Right kidney (tissue), 9 donors: Measurements from ENCODE around the gene MRGPRG.
"Not testable (repeated sequence)": the region's sequence is repeated elsewhere in the genome, so short reads cannot be mapped to it uniquely, and the experiment has no call there.

Experiments used
- DNase-seq: peaks from one replicate; pipeline ENCODE4 v3.0.0-alpha.2; 2016
- long read RNA-seq, 8 donors: transcript quantifications; one replicate each; lab custom pipeline, GENCODE V29; 2026

MRGPRG gene, protein sequence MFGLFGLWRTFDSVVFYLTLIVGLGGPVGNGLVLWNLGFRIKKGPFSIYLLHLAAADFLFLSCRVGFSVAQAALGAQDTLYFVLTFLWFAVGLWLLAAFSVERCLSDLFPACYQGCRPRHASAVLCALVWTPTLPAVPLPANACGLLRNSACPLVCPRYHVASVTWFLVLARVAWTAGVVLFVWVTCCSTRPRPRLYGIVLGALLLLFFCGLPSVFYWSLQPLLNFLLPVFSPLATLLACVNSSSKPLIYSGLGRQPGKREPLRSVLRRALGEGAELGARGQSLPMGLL
- long read RNA-seq, donor 1: 0 reads
- long read RNA-seq, donor 2: 0 reads
- long read RNA-seq, donor 3: 0 reads
- long read RNA-seq, donor 4: 0 reads
- long read RNA-seq, donor 5: 0 reads
- long read RNA-seq, donor 6: 0 reads
- long read RNA-seq, donor 7: 0 reads
- long read RNA-seq, donor 8: 0 reads

DNA sequence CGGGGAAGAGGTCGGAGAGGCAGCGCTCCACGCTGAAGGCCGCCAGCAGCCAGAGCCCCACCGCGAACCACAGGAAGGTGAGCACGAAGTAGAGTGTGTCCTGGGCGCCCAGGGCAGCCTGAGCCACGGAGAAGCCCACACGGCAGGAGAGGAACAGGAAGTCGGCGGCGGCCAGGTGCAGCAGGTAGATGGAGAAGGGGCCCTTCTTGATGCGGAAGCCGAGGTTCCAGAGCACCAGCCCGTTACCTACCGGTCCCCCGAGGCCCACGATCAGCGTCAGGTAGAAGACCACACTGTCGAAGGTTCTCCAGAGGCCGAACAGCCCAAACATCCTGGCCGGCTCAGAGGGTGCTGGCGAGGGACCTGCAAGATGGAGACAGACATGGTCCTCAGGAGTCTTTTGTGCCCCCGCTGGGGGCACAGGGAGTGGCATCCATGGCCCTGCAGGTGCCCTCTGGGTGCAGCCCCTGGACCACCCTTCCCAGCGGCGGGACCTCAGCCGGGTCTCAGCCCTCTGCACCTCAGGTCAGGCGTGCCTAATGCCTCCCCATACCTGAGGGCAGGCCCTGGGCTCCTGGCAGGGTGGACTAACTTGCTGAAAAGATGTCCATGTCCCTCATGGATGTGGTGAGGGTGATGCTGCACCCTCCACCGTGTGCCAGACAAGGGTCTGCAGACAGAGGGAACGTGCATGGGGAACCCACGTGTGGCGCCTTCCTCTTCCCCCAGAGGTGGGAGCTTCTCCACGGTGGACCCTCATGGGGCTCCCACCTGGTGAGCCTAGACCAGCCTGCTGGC is at the start of gene MRGPRG:
Gene MRGPRG, minus strand, starts transcription at position 331 of the 798 bp plus-strand sequence. Its CDS starts 0 bp downstream, at position 331.
- no peak for DNase-seq

DNA sequence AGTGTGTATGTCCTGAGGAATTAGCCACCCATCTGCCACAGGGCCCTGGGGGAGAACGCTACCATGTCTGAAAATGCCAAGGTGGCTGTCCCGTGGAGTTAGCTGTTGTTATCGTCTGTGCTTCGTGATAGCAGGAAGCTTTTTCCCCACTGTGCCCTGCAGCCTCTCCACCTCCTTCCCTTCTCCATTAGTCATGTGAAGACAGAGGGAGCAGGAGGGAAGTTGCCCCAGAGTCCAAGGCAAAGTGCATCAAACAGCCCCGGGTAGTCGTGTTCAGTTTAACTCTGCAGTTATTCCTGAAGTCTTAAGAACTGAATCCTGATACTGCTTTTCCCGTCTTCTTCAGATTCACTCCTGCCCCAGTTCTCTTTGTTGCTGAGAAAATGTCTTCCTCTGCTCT is 43.9 kb upstream of the MRGPRG start:
- DNase-seq: not testable (repeated sequence)

DNA sequence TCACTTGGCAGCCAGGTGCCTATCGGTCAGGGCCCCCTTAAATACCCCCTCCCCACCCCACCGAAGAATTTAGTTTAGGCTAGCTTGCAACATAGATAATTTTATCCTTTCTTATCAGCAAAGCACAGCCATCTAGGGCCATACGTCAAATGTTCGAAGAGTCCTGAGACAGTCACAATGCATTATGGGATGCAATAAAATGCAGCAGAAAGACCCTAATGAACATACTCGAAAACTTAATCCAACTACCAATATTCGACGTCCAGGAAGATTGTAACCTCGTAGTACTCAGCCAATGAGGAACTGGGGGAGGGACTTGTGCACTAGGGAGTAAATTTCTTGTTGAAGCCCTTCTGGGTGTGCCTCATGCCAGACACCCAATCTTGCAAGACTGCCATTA is 43.2 kb upstream of the MRGPRG start:
- DNase-seq: not testable (repeated sequence)

DNA sequence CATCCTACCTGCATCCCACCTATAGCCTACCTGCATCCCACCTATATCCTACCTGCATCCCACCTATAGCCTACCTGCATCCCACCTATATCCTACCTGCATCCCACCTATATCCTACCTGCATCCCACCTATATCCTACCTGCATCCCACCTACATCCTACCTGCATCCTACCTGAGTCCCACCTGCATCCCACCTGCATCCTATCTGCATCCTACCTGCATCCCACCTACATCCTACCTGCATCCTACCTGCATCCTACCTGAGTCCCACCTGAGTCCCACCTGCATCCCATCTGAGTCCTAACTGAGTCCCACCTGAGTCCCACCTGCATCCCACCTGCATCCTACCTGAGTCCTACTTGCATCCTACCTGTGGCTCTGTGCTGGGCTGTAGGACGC is 38.9 kb upstream of the MRGPRG start:
- DNase-seq: not testable (repeated sequence)

DNA sequence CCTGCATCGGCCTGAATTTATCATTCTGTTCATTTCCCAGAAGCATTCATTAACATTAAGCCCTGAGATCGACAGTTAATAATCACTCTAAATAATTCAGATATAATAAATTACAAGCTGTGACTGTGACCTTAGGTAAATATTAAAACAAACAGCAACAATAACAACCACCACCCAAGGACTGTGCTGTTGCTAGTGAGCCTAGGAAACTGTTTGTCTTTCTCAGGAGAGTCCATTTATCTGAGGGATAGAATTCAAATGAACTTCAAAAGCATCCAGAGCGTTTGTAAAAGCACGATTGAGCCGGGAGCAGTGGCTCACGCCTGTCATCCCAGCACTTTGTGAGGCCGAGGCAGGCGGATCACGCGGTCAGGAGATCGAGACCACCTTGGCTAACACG is 36.6 kb upstream of the MRGPRG start:
- DNase-seq: not testable (repeated sequence)

DNA sequence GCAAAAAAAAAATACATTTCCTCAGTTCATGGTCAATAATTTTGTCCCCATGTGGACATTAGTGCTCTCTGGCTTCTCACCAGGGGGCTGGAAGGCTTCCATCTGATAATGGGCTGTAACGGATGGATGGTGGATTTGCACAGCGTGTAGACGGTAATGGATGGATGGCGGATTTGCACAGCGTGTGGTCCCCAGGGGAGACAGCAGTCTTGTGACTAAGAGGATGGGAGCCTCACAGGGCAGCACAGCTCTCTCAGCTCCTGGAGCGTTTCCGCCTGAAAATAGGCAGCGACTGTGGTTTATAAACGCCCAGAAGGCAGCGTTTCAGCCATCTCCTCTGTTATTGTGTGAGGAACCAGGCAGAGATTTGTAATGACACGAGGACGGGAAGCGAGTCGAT is 36.2 kb upstream of the MRGPRG start:
- not testable (repeated sequence) for DNase-seq

DNA sequence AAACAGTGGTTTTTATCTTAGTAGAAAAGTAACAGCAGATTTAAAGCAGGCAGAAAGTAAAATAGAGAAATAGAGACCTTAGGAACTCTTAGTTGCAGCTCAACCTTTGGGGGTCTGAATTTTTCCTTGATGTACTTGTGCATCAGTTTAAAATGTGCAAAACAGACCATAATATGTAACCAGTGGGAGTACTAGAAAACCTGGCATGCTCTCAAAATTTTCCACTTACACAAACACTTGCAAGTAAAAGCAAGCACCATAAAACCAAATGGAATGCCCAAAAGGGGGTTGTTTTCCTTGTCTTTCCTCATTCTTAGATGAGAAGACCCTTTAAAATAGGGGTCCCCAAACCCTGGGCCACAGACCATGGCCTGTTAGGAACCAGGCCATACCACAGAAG is 26.5 kb upstream of the MRGPRG start:
- DNase-seq: no peak

DNA sequence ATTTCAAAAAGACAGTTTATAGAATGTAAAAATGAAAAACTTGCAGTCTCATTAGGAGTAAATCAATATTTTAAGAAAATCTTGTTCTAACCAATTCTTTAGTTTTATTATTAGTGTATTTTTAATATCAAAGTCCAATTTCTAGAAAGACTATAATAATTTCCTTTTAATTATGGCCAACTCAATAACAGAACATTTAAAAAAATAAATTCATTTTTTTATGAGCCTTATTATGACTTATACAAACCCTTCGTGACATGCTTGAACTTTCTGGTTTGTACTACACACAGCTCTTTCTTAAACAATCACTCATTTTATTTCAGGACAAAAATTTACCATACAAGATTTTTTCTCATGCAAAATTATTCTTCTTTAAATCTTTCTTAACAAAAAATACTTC is 25.3 kb upstream of the MRGPRG start:
- DNase-seq: no peak

DNA sequence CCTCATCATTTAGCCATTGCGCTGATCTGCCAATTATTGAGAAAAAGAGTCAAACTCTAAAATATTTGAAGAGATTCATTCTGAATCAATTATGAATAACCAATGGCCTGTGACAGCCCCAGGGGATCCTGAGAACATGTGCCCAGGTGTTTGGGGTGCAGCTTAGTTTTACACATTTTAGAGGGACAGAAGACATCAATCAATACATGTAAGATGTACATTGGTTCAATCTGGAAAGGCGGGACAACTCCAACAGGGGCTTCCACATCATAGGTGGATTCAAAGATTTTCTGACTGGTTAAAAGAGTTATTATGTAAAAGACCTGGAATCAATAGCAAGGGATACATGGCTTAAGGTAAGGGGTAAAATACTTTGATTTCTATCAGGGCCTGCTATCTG is 18.5 kb upstream of the MRGPRG start:
- DNase-seq: no peak

DNA sequence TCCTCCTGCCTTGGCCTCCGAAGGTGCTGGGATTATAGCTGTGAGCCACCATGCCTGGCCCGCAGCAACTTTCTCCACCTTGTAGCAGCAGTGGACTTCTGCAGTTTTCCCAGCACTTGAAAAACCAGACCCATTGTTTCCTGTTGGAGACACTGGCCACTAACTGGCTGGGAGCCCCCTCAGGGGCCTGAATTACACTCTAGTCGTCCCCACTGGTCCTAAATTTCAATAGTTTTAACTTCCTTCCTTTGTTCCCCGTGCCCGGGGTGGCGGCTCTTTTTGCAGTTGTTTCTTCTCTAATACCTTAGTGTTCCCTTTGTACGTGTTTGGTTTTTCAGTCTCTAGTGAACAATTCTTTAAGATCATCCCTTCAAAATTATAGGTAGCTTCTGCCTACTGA is 16.2 kb upstream of the MRGPRG start:
- no peak for DNase-seq

DNA sequence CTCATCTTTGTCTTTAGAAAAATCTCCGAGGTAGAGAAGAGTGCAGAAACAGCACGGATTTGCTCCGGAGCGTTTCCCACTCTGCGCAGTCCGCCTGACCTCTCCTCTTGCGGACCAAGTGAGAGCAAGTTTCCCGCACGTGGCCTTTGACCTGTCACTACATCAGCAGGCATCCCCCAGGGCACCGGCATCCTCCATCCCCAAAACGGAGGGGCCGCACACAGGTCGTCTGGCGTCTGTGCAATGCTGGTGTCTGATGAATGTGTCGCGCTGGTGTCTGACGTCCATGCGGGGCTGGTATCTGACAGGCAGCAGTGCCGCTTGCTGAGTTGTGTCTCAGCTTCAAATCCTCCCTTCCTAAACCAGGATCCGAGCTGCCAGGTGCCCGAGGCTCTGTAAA is 14.3 kb upstream of the MRGPRG start:
- no peak for DNase-seq

DNA sequence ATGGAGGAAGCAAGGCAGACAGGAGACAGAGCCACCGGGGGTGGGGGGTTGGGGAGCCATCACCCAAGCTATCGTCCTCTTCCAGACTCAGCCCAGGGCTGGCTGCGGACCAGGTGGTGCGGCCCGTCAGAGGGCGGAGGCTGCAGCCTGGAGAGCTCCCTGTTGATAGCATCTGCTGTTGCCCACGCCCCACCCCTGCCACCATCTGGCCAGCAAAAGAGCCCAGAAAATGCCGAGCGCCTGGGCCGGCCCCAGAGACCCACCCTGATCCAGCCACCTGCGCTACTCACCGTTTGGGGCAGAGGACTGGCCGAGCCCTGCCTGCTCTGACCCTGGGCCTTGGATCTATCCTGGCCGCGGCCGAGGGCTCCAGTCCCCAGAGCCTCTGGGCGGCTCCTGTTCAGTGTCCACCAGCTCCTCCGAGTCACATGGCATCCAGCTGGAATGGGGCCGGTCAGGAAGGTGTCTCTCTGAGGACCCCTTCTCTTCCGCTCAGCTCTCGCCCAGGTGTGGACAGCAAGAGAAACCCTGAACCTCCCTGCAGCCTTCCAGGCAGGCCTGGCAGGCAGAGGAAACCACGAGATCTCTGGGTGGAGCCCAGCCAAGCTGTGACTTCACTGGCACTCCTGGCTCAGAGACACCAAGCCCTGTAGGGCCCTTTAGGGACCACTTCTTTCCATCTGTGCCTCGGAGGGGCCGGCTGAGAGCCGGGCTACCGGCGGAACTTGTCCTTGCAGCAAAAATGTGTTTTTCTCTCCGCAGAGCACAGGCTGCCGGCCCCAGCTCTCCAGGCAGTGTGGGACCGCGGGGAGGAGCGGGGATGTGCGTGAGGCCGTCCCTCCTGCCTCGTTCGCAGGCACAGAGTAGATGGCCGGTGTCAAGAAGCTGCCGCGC is 13.5 kb upstream of the MRGPRG start, which contains the start of gene MRGPRE:
Gene MRGPRE, minus strand, starts transcription at position 567 of the 894 bp plus-strand sequence. CDS start 3,618 bp downstream, outside the sequence.
- no peak for DNase-seq

DNA sequence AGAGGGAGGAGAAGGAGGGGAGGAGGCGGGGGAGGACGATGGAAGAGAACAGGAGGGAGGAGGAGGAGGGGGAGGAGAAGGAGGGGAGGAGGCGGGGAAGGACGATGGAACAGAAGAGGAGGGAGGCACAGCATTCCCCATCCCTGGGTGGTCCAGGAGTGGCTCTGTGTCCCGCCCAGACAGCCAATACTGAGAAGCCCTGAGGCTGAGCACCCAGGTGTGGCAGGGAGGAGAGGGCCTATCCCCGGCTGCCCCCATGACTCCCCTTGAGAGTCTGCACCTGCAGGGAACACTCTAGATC is 12.9 kb upstream of the MRGPRG start:
- DNase-seq: no peak

DNA sequence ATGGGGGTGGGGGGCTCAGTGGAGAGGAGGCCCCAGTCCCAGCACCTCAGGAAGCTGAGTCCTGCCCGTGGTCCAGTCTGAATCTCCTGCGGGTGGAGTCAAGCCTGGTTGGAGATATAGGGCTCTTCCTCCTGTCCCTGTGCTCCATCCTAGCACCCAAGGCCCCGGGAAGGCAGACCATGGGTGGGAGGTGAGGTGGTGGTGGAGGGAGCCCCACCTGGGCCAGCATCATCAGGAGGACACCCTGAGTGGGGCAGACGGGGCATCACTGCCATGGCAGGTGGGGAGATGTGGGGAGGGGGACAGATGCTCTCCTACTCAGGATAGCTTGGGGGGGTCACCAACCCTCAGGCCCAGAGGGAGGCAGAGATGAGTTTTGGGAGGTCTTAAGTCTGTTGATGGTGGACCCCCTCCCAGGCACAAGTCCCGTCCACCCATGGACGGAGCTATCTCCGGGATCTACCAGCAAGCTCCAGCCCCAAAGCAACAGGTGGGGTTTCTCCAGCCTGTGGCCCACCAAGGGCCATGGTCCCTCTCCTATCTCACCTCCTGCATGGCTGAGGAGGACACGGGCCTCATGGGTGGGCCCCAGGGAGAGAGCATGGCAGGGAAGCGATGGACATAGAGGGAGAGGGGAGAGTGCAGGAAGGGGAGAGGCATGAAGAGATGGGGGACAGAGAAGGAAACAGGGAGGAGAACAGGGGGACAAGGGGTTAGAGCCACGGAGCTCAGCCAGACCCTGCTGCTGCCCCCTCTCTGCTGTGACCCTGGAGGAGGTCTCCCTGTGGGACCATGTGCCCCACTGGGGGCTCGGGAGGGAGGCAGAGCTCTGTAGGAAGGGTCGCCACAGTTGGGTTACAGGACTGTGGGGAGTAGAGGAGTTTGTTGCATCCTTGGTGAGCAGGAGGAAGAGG is 12.3 kb upstream of the MRGPRG start:
- DNase-seq: no peak

DNA sequence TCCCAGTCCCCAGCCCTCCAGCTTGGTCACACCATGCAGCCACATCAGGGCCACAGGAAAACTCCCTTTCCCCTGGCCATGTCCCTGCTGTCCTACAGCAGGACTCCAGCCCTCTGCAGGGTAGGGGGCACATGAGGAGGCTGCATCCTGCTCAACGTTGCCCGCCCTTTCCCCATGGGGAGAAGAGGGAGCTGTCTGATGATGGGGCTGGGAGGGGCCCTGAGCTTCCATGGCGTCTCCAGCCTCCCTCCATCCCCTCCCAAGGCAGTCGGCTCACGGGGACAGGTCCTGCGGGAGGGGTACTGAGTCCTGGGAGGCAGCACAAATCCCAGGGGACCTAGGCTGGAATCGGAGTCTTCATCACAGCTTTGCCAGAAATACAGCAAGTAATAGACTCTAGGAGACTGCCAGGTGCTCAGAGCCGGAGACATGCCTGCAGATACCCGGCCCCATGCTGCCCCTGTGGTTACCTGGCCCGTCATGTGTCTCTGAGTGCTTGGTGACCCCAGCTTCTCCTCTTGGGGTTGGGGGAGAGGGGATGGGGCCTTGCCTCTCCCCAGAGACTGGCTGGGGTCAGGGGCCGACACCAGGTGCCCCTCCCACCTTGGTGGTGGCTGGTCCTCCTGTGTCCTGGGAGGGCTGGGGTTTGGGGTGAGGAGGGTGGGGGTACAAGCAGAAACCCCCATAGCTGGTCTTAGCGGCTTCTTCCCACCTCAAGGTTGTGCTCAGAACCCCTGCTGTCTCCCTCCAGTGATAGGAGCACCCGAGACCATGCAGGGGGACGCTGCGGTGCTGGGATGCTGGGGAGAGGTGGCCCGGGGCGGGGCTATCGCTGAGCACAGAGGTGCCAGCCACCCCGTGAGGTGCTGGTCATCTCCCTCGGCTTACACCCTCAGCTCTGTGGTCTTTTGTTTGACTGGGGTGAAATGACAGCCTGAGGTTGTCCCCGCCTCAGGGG is 11.3 kb upstream of the MRGPRG start:
- no peak for DNase-seq

DNA sequence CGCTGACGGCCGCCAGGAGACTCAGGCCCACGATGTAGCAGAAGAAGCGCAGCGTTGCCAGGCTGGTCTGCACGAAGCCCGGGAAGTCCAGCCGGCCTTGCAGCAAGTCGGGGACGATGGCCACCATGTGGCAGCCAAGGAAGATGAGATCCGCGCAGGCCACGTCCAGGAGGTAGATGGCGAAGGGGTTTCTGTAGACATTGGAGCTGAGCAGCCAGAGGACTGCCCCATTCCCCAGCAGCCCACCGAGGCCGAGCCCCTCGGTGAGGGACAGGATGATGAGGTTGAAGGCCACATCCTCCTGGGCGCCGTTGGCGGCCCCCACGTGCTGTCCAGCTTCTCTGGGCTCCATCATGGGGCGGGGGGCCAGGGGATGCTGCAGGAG is 9.8 kb upstream of the MRGPRG start:
- no peak for DNase-seq

DNA sequence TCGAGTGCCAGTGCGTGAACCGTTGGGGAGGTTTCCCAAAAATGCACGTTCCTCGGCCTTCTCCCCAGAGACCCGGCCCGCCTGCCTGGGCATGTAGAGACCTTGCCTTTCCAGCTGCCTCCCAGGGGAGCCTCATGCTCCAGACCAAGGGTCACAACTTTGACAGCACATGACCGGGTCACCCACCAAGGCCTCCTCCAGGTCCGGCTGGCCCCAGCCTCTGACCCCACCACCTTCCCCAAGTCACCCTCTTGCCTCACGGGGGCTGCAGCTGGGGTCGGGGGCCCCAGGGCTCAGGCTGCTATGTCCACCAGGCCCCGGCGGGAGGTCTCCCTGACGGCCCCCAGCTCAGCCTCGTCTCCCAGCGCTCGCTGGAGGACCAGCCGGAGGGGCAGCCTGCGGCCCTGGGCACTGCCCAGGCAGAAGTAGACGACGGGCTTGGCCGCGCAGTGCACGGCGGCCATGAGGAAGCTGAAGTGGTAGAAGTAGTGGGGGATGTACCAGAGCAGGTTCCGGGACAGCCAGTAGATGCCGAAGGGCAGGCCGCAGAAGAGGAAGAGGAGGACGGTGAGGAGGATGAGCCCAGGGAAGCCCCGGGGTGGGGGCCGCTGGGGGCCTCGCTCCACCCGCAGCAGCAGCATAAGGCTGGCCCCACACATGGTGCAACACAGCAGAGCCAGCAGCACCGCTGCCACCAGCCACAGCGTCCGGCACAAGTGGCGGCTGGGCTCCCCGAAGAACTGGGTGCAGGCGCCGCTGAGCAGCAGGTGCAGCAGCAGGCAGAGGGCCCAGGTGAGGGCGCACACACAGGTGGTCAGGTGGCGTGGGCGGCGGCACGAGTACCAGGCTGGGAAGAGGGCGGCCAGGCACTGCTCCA is 9.2 kb upstream of the MRGPRG start:
- DNase-seq: no peak

DNA sequence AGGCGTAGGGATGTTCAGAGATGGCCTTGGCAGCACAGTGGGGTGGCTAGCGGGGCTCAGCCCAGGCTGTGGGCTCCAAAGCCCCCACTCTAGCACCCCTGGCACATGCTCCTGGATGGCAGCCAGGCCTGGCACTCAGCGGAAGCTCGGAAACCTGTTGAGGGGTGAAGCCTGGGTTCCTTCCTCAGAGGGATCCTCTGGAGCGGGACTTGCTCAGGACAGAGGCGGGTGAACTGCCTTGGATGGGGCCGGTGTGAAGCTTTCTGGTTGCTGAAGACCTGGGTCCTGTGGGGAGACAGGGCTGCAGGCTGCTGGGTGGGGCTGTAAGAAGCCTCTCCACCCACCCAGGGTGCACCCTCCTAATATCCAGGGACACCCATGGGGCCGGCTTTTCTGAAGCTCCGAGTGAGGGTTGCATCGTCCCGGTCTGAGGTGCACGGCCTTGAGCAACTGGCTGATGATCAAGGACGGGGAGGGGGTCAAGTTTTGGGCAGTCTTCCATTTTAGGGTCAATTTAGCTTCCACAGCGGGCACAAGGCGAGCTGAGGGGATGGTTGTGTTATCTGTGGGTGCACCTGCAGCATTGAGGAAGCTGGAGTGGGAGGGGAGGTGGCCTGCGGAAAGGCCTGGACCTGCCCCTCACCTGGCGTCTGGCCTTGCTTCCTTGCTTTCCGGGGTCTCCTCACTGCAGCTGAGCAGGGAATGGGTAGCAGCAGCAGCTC is 8.4 kb upstream of the MRGPRG start:
- DNase-seq: no peak
